AG09309 (cell line): Measurements from ENCODE around the gene ZNF135.

ENCODE experiments used
- DNase-seq: peaks from one replicate; pipeline ENCODE4 v3.0.0-alpha.2; 2010; ENCODE audit warnings: low read depth
- H3K4me3 ChIP-seq: 2 replicates; pipeline ENCODE4 v1.5.1; 2011; ENCODE audit warnings: mild to moderate bottlenecking, low read depth, low read length, moderate library complexity; ENCODE audit not compliant: control insufficient read depth
- TF ChIP-seq, protein P1 (sequence below): IDR thresholded peaks from 2 replicates; pipeline ENCODE4 v1.5.1; 2011; ENCODE audit warnings: mild to moderate bottlenecking, low read depth, low read length, inconsistent platforms; ENCODE audit not compliant: insufficient read depth, control insufficient read depth; ENCODE audit errors: missing control alignments

ZNF135 gene

DNA sequence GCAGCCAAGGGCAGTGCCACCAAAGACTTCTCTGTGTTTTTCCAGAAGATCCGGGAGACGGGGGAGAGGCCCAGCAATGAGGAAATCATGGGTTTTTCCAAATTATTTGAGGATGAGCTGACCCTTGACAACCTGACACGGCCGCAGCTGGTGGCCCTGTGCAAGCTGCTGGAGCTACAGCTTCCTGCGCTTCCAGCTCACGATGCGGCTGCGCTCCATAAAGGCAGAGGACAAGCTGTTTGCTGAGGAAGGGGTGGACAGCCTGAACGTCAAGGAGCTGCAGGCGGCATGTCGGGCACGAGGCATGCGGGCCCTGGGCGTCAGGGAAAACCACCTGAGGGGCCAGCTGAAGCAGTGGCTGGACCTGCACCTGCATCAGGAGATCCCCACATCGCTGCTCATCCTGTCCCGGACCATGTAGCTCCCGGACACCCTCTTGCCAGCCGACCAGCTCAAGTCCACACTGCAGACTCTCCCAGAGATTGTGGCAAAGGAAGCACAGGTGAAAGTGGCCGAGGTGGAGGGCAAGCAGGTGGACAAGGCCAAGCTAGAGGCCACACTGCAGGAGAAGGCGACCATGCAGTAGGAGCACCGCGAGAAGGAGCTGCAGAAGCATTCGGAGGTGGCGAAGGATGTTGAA is 13.6 kb upstream of the ZNF135 start:
- TF ChIP-seq, protein P1, sequence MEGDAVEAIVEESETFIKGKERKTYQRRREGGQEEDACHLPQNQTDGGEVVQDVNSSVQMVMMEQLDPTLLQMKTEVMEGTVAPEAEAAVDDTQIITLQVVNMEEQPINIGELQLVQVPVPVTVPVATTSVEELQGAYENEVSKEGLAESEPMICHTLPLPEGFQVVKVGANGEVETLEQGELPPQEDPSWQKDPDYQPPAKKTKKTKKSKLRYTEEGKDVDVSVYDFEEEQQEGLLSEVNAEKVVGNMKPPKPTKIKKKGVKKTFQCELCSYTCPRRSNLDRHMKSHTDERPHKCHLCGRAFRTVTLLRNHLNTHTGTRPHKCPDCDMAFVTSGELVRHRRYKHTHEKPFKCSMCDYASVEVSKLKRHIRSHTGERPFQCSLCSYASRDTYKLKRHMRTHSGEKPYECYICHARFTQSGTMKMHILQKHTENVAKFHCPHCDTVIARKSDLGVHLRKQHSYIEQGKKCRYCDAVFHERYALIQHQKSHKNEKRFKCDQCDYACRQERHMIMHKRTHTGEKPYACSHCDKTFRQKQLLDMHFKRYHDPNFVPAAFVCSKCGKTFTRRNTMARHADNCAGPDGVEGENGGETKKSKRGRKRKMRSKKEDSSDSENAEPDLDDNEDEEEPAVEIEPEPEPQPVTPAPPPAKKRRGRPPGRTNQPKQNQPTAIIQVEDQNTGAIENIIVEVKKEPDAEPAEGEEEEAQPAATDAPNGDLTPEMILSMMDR, result no peak
- no peak overlapping the region for H3K4me3 ChIP-seq
- no peak for DNase-seq

DNA sequence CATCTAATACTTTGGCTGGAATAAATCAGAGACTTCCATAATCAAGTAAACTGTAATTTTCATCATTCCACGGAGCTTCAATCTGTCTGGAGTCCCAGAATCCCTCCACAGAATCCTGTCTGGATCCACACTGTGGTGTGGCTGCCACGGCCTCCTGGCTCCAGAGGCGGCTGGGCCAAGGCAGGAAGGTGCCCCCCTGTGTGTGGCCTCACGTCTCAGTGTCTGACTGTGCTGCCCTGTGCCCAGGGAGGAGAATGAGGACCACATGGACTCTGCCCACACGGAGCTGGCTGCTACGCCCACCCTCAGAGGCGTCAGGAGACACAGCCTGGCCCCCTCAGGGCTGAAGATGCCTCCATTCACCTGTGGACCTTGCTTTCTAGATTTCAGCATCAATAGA is 12.2 kb upstream of the ZNF135 start:
- H3K4me3 ChIP-seq, result no peak overlapping the region
- TF ChIP-seq, protein P1, result no peak

DNA sequence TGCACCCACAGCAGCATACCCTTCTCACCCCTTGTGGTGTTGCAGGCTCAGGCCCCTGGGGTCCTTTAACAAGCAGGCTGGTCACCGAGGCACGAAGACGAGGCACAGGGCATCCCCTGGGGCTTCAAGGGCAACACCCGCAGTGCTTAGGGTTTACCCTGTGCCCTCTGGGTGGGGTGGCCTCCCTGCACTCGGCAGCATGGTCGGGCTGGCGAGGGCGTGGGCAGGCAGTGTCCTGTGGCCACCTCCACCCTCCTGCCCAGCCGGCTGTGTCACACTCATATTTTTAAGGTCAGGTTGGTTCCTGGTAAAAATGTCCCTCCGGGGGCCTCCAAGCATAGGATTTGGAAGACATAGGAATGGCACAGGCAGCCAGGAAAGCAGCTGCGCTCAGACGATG is 11.4 kb upstream of the ZNF135 start:
- no peak overlapping the region for H3K4me3 ChIP-seq
- TF ChIP-seq, protein P1, result no peak
- no peak for DNase-seq

More for the DNA sequence above, 12.2 kb upstream of the ZNF135 start:
- DNase-seq, result no peak

DNA sequence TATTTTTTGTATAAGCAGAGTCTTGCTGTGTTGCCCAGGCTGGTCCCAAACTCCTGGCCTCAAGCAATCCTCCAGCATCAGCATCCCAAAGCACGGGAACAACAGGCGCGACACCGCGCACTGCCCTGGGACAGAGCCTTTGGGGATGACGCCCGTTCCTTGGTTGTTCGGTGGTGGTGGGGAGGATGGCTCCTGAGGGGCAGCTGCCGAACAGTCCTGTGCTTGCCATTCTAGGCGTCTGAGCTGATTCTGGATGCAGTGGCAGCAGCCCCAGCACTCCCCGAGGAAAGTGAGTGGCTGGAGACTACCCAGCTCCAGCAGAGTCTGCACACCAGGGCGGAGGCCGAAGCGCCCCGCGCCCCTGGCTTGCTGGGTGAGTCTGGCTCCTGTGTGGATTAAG is 6.8 kb upstream of the ZNF135 start:
- TF ChIP-seq, protein P1, result no peak
- no peak for DNase-seq
- no peak overlapping the region for H3K4me3 ChIP-seq

DNA sequence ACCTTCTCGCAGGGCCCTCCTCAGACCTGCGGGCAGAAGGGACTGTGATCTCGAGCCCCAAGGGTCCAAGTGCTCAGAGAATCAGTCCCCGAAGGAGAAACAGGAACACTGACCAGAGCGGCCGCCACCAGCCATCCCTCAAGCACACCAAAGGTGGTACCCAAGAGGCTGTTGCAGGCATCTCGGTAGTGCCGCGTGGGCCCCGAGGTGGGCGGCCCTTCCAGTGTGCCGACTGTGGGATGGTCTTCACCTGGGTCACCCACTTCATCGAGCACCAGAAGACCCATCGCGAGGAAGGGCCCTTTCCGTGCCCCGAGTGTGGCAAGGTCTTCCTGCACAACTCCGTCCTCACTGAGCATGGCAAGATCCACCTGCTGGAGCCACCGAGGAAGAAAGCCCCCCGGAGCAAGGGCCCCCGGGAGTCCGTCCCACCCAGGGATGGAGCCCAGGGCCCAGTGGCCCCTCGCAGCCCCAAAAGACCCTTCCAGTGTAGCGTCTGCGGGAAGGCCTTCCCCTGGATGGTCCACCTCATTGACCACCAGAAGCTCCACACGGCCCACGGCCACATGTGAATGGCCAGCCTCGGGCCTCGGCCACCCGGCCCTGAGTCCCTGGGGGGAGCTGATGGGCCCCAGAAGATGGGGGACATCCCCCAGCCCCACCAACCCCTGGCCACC is 5.5 kb upstream of the ZNF135 start:
- no peak overlapping the region for H3K4me3 ChIP-seq

DNA sequence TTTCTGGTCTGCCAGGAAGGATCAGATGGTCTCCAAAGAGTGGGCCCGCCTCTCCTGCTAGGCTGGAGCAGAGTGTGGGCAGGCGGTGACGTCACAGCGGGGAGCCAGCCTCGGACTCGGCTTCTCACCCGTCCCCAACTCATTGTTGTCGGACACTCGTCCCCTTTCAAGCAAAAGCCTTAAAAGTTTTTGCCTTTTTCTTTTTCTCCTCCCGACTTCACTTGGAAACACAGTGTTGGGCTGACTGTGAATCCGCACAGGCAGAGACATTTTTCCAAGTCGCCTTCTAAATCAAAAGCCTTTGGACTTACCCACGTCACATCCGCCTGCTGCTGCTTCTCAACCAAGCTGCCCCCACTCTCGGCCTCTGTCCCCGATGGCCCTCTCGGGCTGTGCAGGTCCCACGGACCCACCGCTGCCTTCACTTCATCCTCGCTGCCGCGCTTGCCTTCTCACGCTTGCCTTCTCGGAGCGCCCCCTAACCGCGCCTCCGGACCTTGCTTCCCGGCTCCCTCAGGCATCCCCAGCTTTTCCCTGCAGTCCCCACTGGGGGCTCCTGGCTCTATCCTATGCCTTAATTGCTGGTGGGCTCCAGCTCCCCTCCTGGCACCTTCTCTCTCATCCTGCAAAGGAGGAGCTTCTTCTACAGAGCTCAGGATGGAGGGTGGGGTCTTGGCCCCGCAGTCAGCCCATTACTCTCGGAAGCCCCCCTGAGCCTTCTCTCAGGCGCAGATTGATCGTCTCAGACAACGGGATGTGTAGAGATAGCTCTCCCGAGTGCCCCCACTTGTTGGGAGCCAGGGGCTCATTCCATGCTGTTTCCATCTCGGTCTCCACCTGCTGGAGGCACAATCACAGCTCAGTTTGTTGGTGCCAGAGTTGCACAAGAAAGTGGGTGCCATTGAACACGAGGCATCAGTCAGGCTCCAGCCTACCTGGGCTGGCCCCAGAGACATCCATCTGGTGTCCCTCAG is 3.9 kb upstream of the ZNF135 start:
- TF ChIP-seq, protein P1, result peak; percentile 7
- peak overlapping the region; percentile 33 for H3K4me3 ChIP-seq
- DNase-seq, result no peak

More for the DNA sequence above, 5.5 kb upstream of the ZNF135 start:
- DNase-seq, result no peak
- TF ChIP-seq, protein P1, result no peak
